Upper lobe of right lung (tissue), 1 donor: ENCODE results near the gene SIRPG. TPM values are rescaled to one million over a fixed set of nuclear protein-coding genes. Genes with fewer than 3 reads are reported as not detected.

Experiments used
- ATAC-seq: fragments of 200-7000 bp; cut with Tn5 transposase; one replicate; pipeline ENCODE4 v1.9.1; 2020; ENCODE audit warnings: mild to moderate bottlenecking, moderate library complexity
- DNase-seq: peaks from one replicate; pipeline ENCODE4 v3.0.0-alpha.2; 2020
- H3K27ac ChIP-seq: fragments of 200-600 bp; one replicate; pipeline ENCODE4 v1.8.0; 2022
- H3K27me3 ChIP-seq: fragments of 200-600 bp; one replicate; pipeline ENCODE4 v1.8.0; 2022; ENCODE audit warnings: mild to moderate bottlenecking
- H3K36me3 ChIP-seq: fragments of 200-600 bp; one replicate; pipeline ENCODE4 v1.8.0; 2022
- H3K4me1 ChIP-seq: fragments of 200-600 bp; one replicate; pipeline ENCODE4 v1.8.0; 2022
- H3K4me3 ChIP-seq: fragments of 200-600 bp; one replicate; pipeline ENCODE4 v1.8.0; 2022; ENCODE audit warnings: mild to moderate bottlenecking
- H3K9me3 ChIP-seq: fragments of 200-600 bp; one replicate; pipeline ENCODE4 v1.8.0; 2022
- intact Hi-C: fragments of 100-400 bp; cut with DNase I; formaldehyde crosslinking; loops from one replicate; pipeline ENCODE4 v1.11.0; 2022
- total RNA-seq: library from RNA; stranded (reverse); fragmentation: NEBNext Ultra II Directional; extraction: Animal tissue kit (Norgen Biotek cat#: 25700); gene quantifications from one replicate; pipeline ENCODE4 v1.2.1, GENCODE V29; 2021
- TF ChIP-seq, protein P1 (sequence below): fragments of 200-600 bp; IDR thresholded peaks from one replicate; pipeline ENCODE4 v1.8.0; 2022; ENCODE audit warnings: antibody characterized with exemption
- donor health status: DM: no; HTN: yes; CAD: no; lungs with severe emphysema.

Gene SIRPG
- total RNA-seq, 1 donor from 2014 or later = 0.81 TPM

DNA sequence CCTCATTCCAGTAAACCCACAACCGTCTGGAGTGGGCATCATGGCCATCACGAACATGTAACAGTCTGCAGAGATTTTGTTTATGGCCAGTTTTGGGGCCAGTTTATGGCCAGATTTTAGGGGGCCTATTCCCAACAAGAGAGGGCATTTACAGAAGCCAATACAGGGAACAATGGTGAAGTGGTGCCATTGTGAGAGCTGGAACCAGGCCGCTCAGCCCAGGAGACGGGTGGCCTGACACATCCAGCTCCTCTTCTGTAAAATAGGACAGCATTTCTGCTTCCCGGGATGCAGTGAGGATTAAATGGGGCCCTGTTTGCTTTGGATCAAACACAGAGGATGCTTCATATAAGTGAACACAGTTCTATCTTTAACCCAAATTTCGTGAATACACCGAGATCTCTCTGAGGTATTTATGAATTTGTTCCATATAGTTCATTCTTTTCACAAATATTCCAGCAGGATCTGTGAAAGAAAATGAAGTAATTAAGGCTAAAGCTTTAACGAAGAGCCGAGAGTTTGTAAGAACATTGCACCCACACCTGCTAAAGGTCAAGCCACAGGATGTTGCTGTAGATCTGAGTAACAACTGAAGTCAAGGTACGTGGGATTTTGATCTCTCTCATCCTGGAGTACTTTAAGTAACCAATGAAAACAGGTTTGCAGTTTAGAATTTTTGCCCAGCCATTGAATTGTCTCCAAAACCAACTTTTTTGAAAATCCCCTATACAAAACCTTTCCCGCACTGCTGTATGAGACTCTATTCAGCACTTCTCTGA lies 14.5 kb upstream of the SIRPG start:
- Histone ChIP-seq H3K9me3 (no peaks in the 10 kb centered on the region), H3K27me3 (peaks cover 5% of the 10 kb centered on the region), H3K4me3 (no peak overlapping the region), H3K27ac (no peak overlapping the region), H3K36me3 (no peaks in the 10 kb centered on the region), H3K4me1 (no peaks in the 10 kb centered on the region)
- TF ChIP-seq, protein P1, sequence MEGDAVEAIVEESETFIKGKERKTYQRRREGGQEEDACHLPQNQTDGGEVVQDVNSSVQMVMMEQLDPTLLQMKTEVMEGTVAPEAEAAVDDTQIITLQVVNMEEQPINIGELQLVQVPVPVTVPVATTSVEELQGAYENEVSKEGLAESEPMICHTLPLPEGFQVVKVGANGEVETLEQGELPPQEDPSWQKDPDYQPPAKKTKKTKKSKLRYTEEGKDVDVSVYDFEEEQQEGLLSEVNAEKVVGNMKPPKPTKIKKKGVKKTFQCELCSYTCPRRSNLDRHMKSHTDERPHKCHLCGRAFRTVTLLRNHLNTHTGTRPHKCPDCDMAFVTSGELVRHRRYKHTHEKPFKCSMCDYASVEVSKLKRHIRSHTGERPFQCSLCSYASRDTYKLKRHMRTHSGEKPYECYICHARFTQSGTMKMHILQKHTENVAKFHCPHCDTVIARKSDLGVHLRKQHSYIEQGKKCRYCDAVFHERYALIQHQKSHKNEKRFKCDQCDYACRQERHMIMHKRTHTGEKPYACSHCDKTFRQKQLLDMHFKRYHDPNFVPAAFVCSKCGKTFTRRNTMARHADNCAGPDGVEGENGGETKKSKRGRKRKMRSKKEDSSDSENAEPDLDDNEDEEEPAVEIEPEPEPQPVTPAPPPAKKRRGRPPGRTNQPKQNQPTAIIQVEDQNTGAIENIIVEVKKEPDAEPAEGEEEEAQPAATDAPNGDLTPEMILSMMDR = no peak
- intact Hi-C loops = no loop called here
- ATAC-seq (no peak), DNase-seq (no peak)

DNA sequence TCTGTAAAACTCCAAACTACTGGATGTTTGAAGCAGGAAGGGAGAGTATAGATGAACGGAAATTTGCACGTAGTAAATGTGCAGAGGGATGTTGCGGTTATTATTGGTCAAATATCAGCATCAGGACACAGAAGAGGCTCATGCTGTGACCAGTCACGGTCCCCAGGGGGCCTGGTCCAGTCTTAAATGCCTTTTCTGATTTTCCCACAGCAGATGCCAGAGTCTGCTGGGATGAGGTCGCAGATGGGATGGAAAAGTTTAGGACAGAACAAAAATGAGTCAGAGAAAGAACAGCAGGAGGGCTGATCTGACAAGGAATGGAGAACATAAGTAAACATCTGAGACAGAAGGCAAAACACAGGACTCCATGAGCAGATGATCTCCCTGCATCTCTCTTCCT lies 11.7 kb upstream of the SIRPG start:
- Histone ChIP-seq H3K36me3 (no peaks in the 10 kb centered on the region), H3K4me3 (no peak overlapping the region), H3K27ac (no peak overlapping the region), H3K9me3 (no peaks in the 10 kb centered on the region), H3K27me3 (no peaks in the 10 kb centered on the region), H3K4me1 (no peaks in the 10 kb centered on the region)
- intact Hi-C loops = no loop called here
- no peak for DNase-seq
- no peak for ATAC-seq
- TF ChIP-seq, protein P1 = no peak

DNA sequence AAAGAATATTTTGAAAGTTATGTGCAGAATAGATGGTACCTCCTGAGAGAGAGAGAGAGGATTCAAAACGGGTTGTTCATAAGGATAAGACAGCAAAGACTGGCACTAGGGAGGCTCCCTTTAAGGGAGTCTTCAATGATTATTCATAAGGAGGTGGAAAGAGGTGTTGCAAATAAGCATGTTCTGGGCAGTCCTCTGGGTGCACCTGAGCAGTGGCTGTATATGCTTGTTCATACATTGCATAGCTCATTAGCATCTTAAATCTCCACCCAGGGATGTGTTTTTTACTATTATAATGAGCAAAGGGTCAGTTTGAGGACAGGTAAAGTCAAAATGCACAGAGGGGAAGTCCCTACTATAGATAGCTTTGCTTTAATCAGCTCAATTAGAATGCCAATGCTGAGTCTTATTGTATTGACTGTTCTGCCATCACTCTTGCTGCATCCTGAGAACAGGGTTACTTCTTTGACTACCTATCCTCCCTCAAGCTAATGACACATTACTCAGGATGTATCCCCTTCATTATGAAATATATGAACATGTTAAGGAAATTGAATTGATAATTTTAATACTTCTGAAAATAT lies 10.0 kb upstream of the SIRPG start:
- DNase-seq (no peak), ATAC-seq (no peak)
- no peaks in the 10 kb centered on the region for H3K9me3 ChIP-seq
- TF ChIP-seq, protein P1 = no peak
- no peaks in the 10 kb centered on the region for H3K27me3 ChIP-seq
- intact Hi-C loops = no loop called here
- H3K4me3 ChIP-seq = no peak overlapping the region
- no peak overlapping the region for H3K27ac ChIP-seq
- H3K36me3 ChIP-seq = no peaks in the 10 kb centered on the region
- no peaks in the 10 kb centered on the region for H3K4me1 ChIP-seq

DNA sequence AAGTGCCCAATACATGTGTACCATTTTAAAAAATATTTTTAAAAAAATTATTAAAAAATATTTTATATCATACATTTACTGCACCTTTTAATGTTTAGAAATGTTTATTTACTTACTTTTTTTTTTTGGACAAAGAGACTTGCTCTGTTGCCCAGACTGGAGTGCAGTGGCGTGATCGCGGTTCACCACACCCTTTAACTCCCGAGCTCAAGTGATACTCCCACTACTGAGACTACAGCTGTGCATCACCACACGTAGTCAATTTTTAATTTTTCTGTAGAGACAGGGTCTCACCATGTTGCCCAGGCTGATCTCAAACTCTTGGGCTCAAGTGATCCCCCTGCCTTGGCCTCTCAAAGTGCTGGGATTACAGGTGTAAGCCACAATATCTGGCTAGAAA lies 9.2 kb upstream of the SIRPG start:
- Histone ChIP-seq H3K4me1 (no peaks in the 10 kb centered on the region), H3K4me3 (no peak overlapping the region), H3K27ac (no peak overlapping the region), H3K9me3 (no peaks in the 10 kb centered on the region), H3K27me3 (no peaks in the 10 kb centered on the region), H3K36me3 (no peaks in the 10 kb centered on the region)
- intact Hi-C loops = no loop called here
- ATAC-seq (no peak), DNase-seq (no peak)
- TF ChIP-seq, protein P1 = no peak

DNA sequence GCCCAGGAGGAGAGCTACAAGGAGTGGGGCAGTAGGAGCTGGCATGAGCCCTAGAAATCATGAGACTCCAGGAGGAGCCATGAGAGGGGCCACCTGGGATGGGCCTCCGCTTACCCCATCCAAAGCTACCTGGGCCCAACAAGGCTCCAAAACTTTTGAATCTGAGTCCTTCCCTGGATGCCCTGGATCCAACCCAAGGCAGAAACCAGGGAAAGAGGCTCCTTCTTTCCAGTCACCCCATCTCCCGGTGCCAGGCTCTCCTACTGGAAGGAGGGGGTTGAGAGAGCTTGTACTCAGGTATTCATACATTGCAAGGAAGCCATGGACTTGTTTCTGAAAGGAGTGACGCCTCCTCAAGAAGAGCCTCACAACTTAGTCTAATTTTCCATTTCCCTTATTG lies 7.8 kb upstream of the SIRPG start:
- Histone ChIP-seq H3K4me3 (no peak overlapping the region), H3K36me3 (no peaks in the 10 kb centered on the region), H3K9me3 (no peaks in the 10 kb centered on the region), H3K4me1 (no peaks in the 10 kb centered on the region), H3K27ac (no peak overlapping the region), H3K27me3 (no peaks in the 10 kb centered on the region)
- ATAC-seq = no peak
- TF ChIP-seq, protein P1 = no peak
- intact Hi-C loops = no loop called here
- no peak for DNase-seq
